GM21390 (cell line): Measurements from ENCODE around the gene TSSK6.

Experiments
- ATAC-seq: cut with Tn5 transposase; IDR thresholded peaks from one replicate; pipeline ENCODE4 v1.9.1; 2021; ENCODE audit not compliant: unreplicated experiment

The TSSK6 gene

GRCh38 chr19:19507354-19507753, 8.0 kb downstream of the TSSK6 start:
- no peak for ATAC-seq

GRCh38 chr19:19506592-19506991, 8.8 kb downstream of the TSSK6 start:
- ATAC-seq: no peak

- no peak for ATAC-seq
These were observed 9.6 kb downstream of the TSSK6 start for GRCh38 chr19:19505669-19506326.

GRCh38 chr19:19504754-19505668, 10.3 kb downstream of the TSSK6 start:
- ATAC-seq: no peak

GRCh38 chr19:19502808-19503602, 12.3 kb downstream of the TSSK6 start:
- ATAC-seq: no peak

- no peak for ATAC-seq
These were observed 13.1 kb downstream of the TSSK6 start for GRCh38 chr19:19502281-19502680.

- ATAC-seq: no peak
These were observed 13.6 kb downstream of the TSSK6 start for GRCh38 chr19:19501798-19502197.

GRCh38 chr19:19500975-19501644, 14.2 kb downstream of the TSSK6 start:
- ATAC-seq: no peak

- no peak for ATAC-seq
These were observed 15.9 kb downstream of the TSSK6 start for GRCh38 chr19:19499272-19499995.

GRCh38 chr19:19498255-19498991, 16.9 kb downstream of the TSSK6 start:
- ATAC-seq: no peak

- no peak for ATAC-seq
These were observed 19.4 kb downstream of the TSSK6 start for GRCh38 chr19:19495614-19496603.

- ATAC-seq: no peak
These were observed 21.4 kb downstream of the TSSK6 start for GRCh38 chr19:19493841-19494546.

- ATAC-seq: no peak
These were observed 23.2 kb downstream of the TSSK6 start for GRCh38 chr19:19492026-19492610.

- no peak for ATAC-seq
These were observed 23.9 kb downstream of the TSSK6 start for GRCh38 chr19:19491321-19492025.

GRCh38 chr19:19490214-19490968, 25.0 kb downstream of the TSSK6 start:
- no peak for ATAC-seq

GRCh38 chr19:19489804-19490204, 25.5 kb downstream of the TSSK6 start:
- no peak for ATAC-seq
